ENCODE data around the gene RSRP1.

RSRP1 gene

DNA sequence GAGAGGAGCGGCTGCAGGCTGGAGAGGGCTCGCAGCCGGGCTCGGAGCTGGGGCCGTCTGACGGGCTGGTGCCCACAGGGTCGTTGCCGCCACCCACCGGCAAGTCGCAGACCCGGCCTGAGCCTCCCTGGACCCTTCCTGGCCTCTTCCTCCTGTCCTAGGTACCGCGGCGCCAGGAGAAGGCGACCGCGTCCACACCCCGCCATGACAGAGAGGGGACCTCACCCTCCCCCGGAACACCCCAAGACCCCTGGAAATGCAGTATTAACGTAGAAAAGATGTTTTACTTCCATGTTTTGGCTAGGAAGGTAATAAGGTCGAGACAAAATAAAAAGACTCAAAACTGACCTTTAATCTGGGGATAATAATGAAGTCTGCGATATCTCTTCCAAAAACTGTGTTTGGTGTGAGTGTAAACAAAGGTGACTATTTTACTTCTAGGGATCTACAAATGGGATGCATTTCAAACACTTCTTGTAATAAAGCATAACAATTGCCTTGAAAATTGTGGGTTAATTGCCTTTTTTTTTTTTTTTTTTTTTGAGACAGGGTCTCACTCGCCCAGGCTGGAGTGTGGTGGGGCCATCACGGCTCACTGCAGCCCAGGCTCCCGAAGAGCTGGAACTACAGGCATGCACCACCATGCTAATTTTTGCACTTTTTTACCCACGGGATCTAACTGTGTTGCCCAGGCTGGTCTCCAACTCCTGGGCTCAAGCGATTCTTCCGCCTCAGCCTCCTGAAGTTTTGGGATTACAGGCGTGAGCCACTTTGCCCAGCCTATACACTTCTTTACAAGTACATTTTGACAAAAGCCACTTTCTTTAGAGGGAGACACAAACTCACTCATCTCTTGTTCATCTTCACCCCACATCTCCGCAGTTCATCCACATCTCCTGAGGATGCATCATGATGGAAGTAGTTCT, 838 bp upstream of the RSRP1 start:
- peak overlapping the region; percentile 95 for H3K9ac ChIP-seq
- peak overlapping the region; percentile 91 for H3K27ac ChIP-seq
- peak overlapping the region; percentile 73 for H3K4me2 ChIP-seq
- TF ChIP-seq, protein P1, sequence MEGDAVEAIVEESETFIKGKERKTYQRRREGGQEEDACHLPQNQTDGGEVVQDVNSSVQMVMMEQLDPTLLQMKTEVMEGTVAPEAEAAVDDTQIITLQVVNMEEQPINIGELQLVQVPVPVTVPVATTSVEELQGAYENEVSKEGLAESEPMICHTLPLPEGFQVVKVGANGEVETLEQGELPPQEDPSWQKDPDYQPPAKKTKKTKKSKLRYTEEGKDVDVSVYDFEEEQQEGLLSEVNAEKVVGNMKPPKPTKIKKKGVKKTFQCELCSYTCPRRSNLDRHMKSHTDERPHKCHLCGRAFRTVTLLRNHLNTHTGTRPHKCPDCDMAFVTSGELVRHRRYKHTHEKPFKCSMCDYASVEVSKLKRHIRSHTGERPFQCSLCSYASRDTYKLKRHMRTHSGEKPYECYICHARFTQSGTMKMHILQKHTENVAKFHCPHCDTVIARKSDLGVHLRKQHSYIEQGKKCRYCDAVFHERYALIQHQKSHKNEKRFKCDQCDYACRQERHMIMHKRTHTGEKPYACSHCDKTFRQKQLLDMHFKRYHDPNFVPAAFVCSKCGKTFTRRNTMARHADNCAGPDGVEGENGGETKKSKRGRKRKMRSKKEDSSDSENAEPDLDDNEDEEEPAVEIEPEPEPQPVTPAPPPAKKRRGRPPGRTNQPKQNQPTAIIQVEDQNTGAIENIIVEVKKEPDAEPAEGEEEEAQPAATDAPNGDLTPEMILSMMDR (conservative IDR thresholded peaks at IDR 0.05; ENCODE audit: low read depth, low read length) = no peak
- peak overlapping the region; percentile 66 for H2AFZ ChIP-seq (ENCODE audit: low read depth)
- H3K27me3 ChIP-seq (ENCODE audit: insufficient read depth, low read depth) = no peaks in the 10 kb centered on the region
- peak overlapping the region; percentile 53 for H3K4me3 ChIP-seq (IDR thresholded peaks at IDR 0.05; ENCODE audit: insufficient read depth, low read depth, low read length)
- H3K79me2 ChIP-seq (ENCODE audit: insufficient read depth, low read depth) = peaks cover 42% of the 10 kb centered on the region
- H3K4me1 ChIP-seq (ENCODE audit: low read depth, poor library complexity, severe bottlenecking) = peaks cover 34% of the 10 kb centered on the region
- H3K36me3 ChIP-seq (ENCODE audit: insufficient read depth) = peaks cover 24% of the 10 kb centered on the region
- peaks cover 16% of the 10 kb centered on the region; the same call in 1 of the 2 replicates for H4K20me1 ChIP-seq (ENCODE audit: insufficient read depth)

DNA sequence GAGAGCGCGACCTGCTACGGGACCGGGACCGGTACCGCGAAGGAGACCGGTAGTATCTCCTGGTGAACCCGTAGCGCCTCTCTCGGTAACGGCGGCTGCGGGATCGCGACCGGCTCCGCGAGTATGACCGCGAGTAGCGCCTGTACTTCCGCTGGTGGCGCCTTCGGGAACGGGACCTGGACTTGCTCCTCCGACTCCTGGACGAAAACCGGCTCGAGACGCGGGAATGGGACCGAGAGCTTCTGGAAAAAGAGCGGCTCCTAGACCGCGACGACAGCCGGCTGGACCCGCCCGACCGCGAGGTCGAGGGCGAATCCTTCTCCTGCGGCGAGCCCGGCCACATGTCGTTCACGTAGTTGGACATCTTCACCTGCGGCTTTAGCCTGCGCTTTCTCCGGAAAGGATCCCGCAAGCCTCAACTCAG, 642 bp downstream of the RSRP1 start:
- Histone ChIP-seq H3K4me3 (IDR thresholded peaks at IDR 0.05; ENCODE audit: insufficient read depth, low read depth, low read length) (peak overlapping the region; percentile 83), H3K9ac (peak overlapping the region; percentile 95), H3K4me1 (ENCODE audit: low read depth, poor library complexity, severe bottlenecking) (peaks cover 49% of the 10 kb centered on the region), H3K36me3 (ENCODE audit: insufficient read depth) (peaks cover 36% of the 10 kb centered on the region), H4K20me1 (ENCODE audit: insufficient read depth) (peaks cover 16% of the 10 kb centered on the region; the same call in 1 of the 2 replicates), H2AFZ (ENCODE audit: low read depth) (peak overlapping the region; percentile 66; the same call in 1 of the 2 replicates), H3K4me2 (peak overlapping the region; percentile 94), H3K79me2 (ENCODE audit: insufficient read depth, low read depth) (peaks cover 52% of the 10 kb centered on the region), H3K27ac (peak overlapping the region; percentile 91), H3K27me3 (ENCODE audit: insufficient read depth, low read depth) (no peaks in the 10 kb centered on the region)
- TF ChIP-seq, protein P1 (conservative IDR thresholded peaks at IDR 0.05; ENCODE audit: low read depth, low read length) = no peak

DNA sequence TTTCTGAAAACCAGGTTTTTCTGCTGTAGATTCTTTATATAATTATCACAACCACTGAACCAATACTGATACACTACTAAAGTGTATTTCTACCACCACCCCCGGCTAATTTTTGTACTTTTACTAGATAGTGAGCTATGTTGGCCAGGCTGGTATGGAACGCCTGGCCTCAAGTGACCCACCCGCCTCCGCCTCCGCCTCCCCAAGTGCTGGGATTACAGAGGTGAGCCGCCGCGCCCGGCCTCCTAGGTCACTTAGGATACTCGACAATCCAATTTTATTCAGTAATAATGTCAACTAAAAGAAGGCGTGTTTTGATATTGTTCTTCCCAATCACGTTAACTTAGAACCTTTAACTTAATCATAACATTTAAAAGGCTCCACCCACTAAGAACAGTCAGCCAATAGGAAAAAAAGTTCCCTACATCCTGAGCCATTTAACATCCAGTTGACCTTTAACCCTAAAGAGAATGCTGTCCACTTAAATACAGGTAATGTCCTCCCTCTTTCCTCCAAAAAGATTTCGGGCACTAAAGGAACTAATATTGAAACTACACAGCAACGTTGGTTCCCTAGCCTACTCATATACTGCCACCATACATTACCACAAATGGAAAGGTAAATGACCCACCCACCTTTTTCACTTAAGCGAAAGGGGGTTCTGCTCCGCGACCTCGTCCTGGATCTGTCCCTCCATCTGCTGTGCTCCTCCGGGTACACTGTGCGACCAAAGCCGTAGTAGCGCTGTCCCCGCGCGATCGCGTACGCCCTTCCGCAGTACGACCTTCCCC, 1.2 kb downstream of the RSRP1 start:
- H3K79me2 ChIP-seq (ENCODE audit: insufficient read depth, low read depth) = peaks cover 52% of the 10 kb centered on the region
- H3K4me3 ChIP-seq (IDR thresholded peaks at IDR 0.05; ENCODE audit: insufficient read depth, low read depth, low read length) = peak overlapping the region; percentile 83
- H3K9ac ChIP-seq = peak overlapping the region; percentile 95; the same call in 1 of the 2 replicates
- peaks cover 54% of the 10 kb centered on the region for H3K4me1 ChIP-seq (ENCODE audit: low read depth, poor library complexity, severe bottlenecking)
- peak overlapping the region; percentile 94 for H3K4me2 ChIP-seq
- no peaks in the 10 kb centered on the region for H3K27me3 ChIP-seq (ENCODE audit: insufficient read depth, low read depth)
- H3K27ac ChIP-seq = peak overlapping the region; percentile 91; the same call in 1 of the 2 replicates
- H2AFZ ChIP-seq (ENCODE audit: low read depth) = no peak overlapping the region
- H4K20me1 ChIP-seq (ENCODE audit: insufficient read depth) = peaks cover 16% of the 10 kb centered on the region; the same call in 1 of the 2 replicates
- TF ChIP-seq, protein P1 (conservative IDR thresholded peaks at IDR 0.05; ENCODE audit: low read depth, low read length) = no peak
- peaks cover 36% of the 10 kb centered on the region for H3K36me3 ChIP-seq (ENCODE audit: insufficient read depth)

DNA sequence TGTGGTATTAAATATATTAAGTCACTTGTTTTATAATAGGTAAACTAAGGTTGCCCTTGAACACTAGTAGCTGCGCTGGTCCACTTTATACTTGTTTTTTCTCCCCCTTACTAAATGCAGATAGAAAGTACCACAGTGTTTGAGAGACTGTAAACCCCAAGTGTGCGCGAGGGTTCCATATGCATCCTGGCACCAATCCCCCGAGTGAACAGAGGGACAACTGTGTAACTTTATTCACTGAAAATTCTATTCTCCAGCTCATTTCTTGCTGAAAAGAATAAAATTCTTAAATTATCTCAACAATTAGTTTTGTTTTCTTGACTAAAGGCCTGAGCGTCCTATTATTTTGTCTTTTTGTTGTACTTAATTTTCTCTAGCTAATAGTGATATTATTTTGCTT, 1.9 kb downstream of the RSRP1 start:
- peaks cover 16% of the 10 kb centered on the region; the same call in 1 of the 2 replicates for H4K20me1 ChIP-seq (ENCODE audit: insufficient read depth)
- 0 out of 2 replicates have a peak overlapping the region, but pooled peaks have one; percentile 91 for H3K27ac ChIP-seq
- H3K27me3 ChIP-seq (ENCODE audit: insufficient read depth, low read depth) = no peaks in the 10 kb centered on the region
- peaks cover 36% of the 10 kb centered on the region for H3K36me3 ChIP-seq (ENCODE audit: insufficient read depth)
- H3K4me1 ChIP-seq (ENCODE audit: low read depth, poor library complexity, severe bottlenecking) = peaks cover 57% of the 10 kb centered on the region
- no peak overlapping the region for H2AFZ ChIP-seq (ENCODE audit: low read depth)
- H3K4me2 ChIP-seq = peak overlapping the region; percentile 94
- no peak overlapping the region for H3K4me3 ChIP-seq (IDR thresholded peaks at IDR 0.05; ENCODE audit: insufficient read depth, low read depth, low read length)
- peaks cover 52% of the 10 kb centered on the region for H3K79me2 ChIP-seq (ENCODE audit: insufficient read depth, low read depth)
- H3K9ac ChIP-seq = peak overlapping the region; percentile 95; the same call in 1 of the 2 replicates
- TF ChIP-seq, protein P1 (conservative IDR thresholded peaks at IDR 0.05; ENCODE audit: low read depth, low read length) = no peak

Data from KMS-11 (cell line).